CD4-positive, alpha-beta T cell (primary cell): ENCODE measurements around the gene KRTAP4-8. TPM values are rescaled to one million over a fixed set of nuclear protein-coding genes. Genes with fewer than 3 reads are reported as not detected.
"Not testable (repeated sequence)": the region's sequence is repeated elsewhere in the genome, so short reads cannot be mapped to it uniquely, and the experiment has no call there.

ENCODE experiments used
- ATAC-seq: fragments of 200-7000 bp; cut with Tn5 transposase; one replicate; pipeline ENCODE4 v1.10.0; 2022; ENCODE audit warnings: mild to moderate bottlenecking; ENCODE audit not compliant: poor library complexity
- CTCF ChIA-PET: fragments of 350-600 bp; sonication (Branson Sonifier 250); formaldehyde crosslinking; loops from one replicate; lab custom pipeline; 2021; ENCODE audit warnings: antibody characterized with exemption, inconsistent platforms; lab: Charles Lee
- POLR2A ChIA-PET: fragments of 350-600 bp; sonication (Branson Sonifier 250); formaldehyde crosslinking; loops from one replicate; lab custom pipeline; 2021; ENCODE audit warnings: antibody characterized with exemption, inconsistent platforms; lab: Charles Lee
- DNase-seq, 14 experiments: peaks; one replicate each; pipeline ENCODE4 v3.0.0-alpha.2; 2013 to 2020; ENCODE audit warnings: mixed read lengths in 2 of 14
- H3K27ac ChIP-seq, 2 donors: one replicate each; pipeline versions ENCODE4 v1.5.1 to v1.7.0; 2013; ENCODE audit warnings: low read length in 2 of 2, low read depth in 1 of 2, mild to moderate bottlenecking in 1 of 2
- H3K27me3 ChIP-seq, 2 experiments: 1 replicate in 1 of 2; 2 replicates in 1 of 2; pipeline versions ENCODE4 v1.6.1 to v1.7.0; 2013; ENCODE audit warnings: low read length in 2 of 2, control low read depth in 1 of 2, mild to moderate bottlenecking in 1 of 2, moderate library complexity in 1 of 2; ENCODE audit not compliant: insufficient read depth in 2 of 2, control insufficient read depth in 1 of 2
- H3K36me3 ChIP-seq: one replicate; pipeline ENCODE4 v1.6.1; 2013; ENCODE audit warnings: low read length, control low read depth; ENCODE audit not compliant: insufficient read depth
- H3K4me1 ChIP-seq: one replicate; pipeline ENCODE4 v1.6.1; 2013; ENCODE audit warnings: low read length, control low read depth; ENCODE audit not compliant: insufficient read depth
- H3K4me3 ChIP-seq: one replicate; pipeline ENCODE4 v1.5.1; 2013; ENCODE audit warnings: mild to moderate bottlenecking, low read length, moderate library complexity
- H3K9me3 ChIP-seq, 2 experiments: 1 replicate in 1 of 2; 2 replicates in 1 of 2; pipeline versions ENCODE4 v1.6.1 to v1.7.0; 2013; ENCODE audit warnings: low read length in 2 of 2, mild to moderate bottlenecking in 2 of 2, control low read depth in 1 of 2, moderate library complexity in 1 of 2; ENCODE audit not compliant: control insufficient read depth in 1 of 2, insufficient read depth in 1 of 2
- H3K27ac Mint-ChIP-seq: one replicate; pipeline ENCODE4 v1.8.0; 2020; ENCODE audit warnings: mixed read lengths
- H3K27me3 Mint-ChIP-seq: one replicate; pipeline ENCODE4 v1.8.0; 2021; ENCODE audit warnings: mixed read lengths
- H3K36me3 Mint-ChIP-seq: one replicate; pipeline ENCODE4 v1.8.0; 2021; ENCODE audit warnings: low read depth, mixed read lengths
- H3K4me1 Mint-ChIP-seq: one replicate; pipeline ENCODE4 v1.8.0; 2021; ENCODE audit warnings: low read depth, mixed read lengths
- H3K4me3 Mint-ChIP-seq: one replicate; pipeline ENCODE4 v1.8.0; 2020; ENCODE audit warnings: mild to moderate bottlenecking, mixed read lengths
- H3K9me3 Mint-ChIP-seq: one replicate; pipeline ENCODE4 v1.8.0; 2020; ENCODE audit warnings: mixed read lengths
- intact Hi-C, 2 experiments: fragments of 100-400 bp; cut with DNase I in 1 of 2; cut with micrococcal nuclease in 1 of 2; formaldehyde crosslinking; loops; one replicate each; pipeline versions ENCODE4 v1.15.1 to v1.9.0; 2023 to 2025; cut with DNase I, micrococcal nuclease
- total RNA-seq, 174 experiments: library from RNA in 2 of 174; stranded (reverse) in 2 of 174; gene quantifications; one replicate each; pipeline ENCODE4 v1.2.3 and lab custom pipeline; 2021 to 2026
- TF ChIP-seq, protein P1 (sequence below): fragments of 200-600 bp; IDR thresholded peaks from one replicate; pipeline ENCODE4 v1.8.0; 2022; ENCODE audit warnings: antibody characterized with exemption, mild to moderate bottlenecking

Gene KRTAP4-8
- total RNA-seq, 2 experiments from 2014 or later, result not detected

GRCh38 chr17:41096055-41096454, 1.9 kb downstream of the KRTAP4-8 start:
- Histone ChIP-seq H3K4me1 (peaks cover 3% of the 10 kb centered on the region), H3K27ac (no peak overlapping the region), H3K36me3 (no peaks in the 10 kb centered on the region), H3K9me3 (no peaks in the 10 kb centered on the region), H3K27me3 (peaks cover 0 to 2% of the 10 kb centered on the region in 2 experiments), H3K4me3 (no peak overlapping the region)
- H3K4me1 Mint-ChIP-seq, result peaks cover 15% of the 10 kb centered on the region
- POLR2A ChIA-PET, result no interaction called here
- CTCF ChIA-PET, result no interaction called here
- no peak overlapping the region for H3K4me3 Mint-ChIP-seq
- intact Hi-C loops, result loop anchor here in 1 of 2 experiments (5.0 kb wide), 1 partner anchor 41 kb away; no protein-coding TSS in a partner anchor
- no peaks in the 10 kb centered on the region for H3K36me3 Mint-ChIP-seq
- peaks cover 10% of the 10 kb centered on the region for H3K27me3 Mint-ChIP-seq
- no peaks in the 10 kb centered on the region for H3K9me3 Mint-ChIP-seq
- TF ChIP-seq, protein P1, sequence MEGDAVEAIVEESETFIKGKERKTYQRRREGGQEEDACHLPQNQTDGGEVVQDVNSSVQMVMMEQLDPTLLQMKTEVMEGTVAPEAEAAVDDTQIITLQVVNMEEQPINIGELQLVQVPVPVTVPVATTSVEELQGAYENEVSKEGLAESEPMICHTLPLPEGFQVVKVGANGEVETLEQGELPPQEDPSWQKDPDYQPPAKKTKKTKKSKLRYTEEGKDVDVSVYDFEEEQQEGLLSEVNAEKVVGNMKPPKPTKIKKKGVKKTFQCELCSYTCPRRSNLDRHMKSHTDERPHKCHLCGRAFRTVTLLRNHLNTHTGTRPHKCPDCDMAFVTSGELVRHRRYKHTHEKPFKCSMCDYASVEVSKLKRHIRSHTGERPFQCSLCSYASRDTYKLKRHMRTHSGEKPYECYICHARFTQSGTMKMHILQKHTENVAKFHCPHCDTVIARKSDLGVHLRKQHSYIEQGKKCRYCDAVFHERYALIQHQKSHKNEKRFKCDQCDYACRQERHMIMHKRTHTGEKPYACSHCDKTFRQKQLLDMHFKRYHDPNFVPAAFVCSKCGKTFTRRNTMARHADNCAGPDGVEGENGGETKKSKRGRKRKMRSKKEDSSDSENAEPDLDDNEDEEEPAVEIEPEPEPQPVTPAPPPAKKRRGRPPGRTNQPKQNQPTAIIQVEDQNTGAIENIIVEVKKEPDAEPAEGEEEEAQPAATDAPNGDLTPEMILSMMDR, result no peak
- no peak overlapping the region for H3K27ac Mint-ChIP-seq
- no peak for DNase-seq
- ATAC-seq, result no peak

- intact Hi-C loops, H3K27ac ChIP-seq, H3K36me3 ChIP-seq, H3K4me1 Mint-ChIP-seq, H3K9me3 ChIP-seq, H3K9me3 Mint-ChIP-seq, POLR2A ChIA-PET, H3K4me3 Mint-ChIP-seq, H3K4me3 ChIP-seq, CTCF ChIA-PET, DNase-seq, H3K4me1 ChIP-seq, H3K36me3 Mint-ChIP-seq, ATAC-seq, H3K27me3 ChIP-seq, H3K27ac Mint-ChIP-seq: not testable (repeated sequence)
- peaks cover 11% of the 10 kb centered on the region for H3K27me3 Mint-ChIP-seq
Measured at GRCh38 chr17:41088760-41089352, 9.1 kb downstream of the KRTAP4-8 start.

- H3K27ac ChIP-seq, POLR2A ChIA-PET, H3K4me1 ChIP-seq, H3K36me3 ChIP-seq, H3K4me3 Mint-ChIP-seq, H3K27ac Mint-ChIP-seq, intact Hi-C loops, H3K27me3 ChIP-seq, ATAC-seq, DNase-seq, H3K9me3 Mint-ChIP-seq, H3K9me3 ChIP-seq, H3K4me1 Mint-ChIP-seq, H3K4me3 ChIP-seq, H3K36me3 Mint-ChIP-seq: not testable (repeated sequence)
- CTCF ChIA-PET, result interaction anchor here (0.6 kb wide), 1 partner anchor 564 kb away, joined by 4 read pairs; no protein-coding TSS in a partner anchor
- peaks cover 13% of the 10 kb centered on the region for H3K27me3 Mint-ChIP-seq
Measured at GRCh38 chr17:41084100-41084856, 13.7 kb downstream of the KRTAP4-8 start, which contains the start of gene KRTAP4-7. Gene KRTAP4-7 (plus strand): TSS chr17:41084150. CDS start chr17:41084207, 57 bp downstream.

- H3K4me1 ChIP-seq, DNase-seq, H3K4me1 Mint-ChIP-seq, H3K27me3 ChIP-seq, H3K27ac ChIP-seq, H3K9me3 ChIP-seq, H3K9me3 Mint-ChIP-seq, H3K4me3 Mint-ChIP-seq, H3K4me3 ChIP-seq, H3K36me3 Mint-ChIP-seq, H3K27ac Mint-ChIP-seq, POLR2A ChIA-PET, CTCF ChIA-PET, H3K36me3 ChIP-seq, ATAC-seq, intact Hi-C loops: not testable (repeated sequence)
- H3K27me3 Mint-ChIP-seq, result peaks cover 19% of the 10 kb centered on the region
Measured at GRCh38 chr17:41083427-41083826, 14.5 kb downstream of the KRTAP4-8 start.
